Measurements from ENCODE around the gene TTC3.

Gene TTC3

DNA sequence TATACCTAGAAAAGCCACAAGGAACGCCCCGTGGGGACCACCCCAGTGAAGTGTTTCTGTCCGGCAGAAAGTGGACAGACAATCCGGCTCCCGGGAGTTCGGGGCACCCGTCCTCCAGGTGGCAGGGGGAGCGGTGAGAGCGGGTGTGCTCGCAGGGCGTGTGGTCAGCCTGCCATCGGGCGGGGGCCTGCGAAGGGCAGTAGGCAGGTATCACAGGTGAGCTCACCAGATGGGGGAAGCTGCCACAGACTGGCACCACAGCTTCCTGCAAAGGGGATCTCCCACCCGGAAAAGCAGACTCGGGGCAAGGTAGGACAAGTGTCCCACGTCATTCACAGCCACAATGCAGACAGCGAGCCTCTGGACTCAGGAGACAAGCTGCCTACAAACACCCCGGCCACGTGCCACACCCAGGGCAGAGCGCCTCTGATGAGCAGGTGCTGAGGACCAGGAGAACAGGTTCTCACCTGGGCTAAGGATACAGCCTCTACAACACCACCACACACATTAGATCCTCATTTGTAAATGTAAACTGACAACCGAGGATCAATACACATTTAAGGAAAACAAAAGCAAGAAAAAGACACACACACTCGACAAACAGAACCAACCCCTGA lies 157.7 kb downstream of the TTC3 start:
- no peak for DNase-seq

DNA sequence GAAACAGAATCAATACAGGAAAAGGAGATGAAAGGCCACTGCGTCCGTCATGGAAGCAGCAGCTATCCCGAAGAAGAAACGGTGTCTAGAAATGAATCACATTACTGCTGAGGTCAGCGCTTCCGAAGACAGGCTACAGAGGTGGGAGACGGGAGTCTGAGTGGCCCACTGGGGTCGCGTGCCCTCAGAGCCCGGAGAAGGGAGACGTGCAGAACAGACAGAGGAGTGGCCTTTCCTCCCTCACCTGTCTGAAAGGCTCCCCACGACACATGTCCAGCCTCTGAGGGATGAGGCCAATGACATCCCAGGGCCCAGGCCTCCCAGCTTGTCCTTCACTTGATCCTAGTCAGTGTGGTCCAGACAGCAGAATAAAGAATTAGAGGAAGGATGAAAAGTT lies 158.2 kb downstream of the TTC3 start:
- DNase-seq = no peak

DNA sequence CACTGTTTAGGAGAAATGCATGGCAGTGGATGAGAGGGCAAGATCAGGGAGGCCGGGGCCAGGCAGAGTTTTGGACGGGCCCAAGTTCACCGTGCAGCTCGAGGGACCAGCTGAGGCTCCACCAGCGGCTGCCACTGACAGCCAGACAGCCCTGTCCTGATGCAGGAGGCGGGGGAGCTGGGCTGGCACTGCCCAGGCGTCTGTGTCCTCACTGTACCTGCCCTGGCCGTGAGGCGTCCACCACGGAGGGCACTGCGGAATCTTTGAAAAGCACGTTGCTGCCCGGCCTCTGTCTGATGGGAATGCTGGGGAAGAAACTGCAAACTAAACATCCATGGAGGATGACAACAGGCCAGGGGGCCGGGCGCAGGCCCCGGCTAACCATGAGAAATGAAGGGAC lies 158.6 kb downstream of the TTC3 start:
- no peak for DNase-seq

DNA sequence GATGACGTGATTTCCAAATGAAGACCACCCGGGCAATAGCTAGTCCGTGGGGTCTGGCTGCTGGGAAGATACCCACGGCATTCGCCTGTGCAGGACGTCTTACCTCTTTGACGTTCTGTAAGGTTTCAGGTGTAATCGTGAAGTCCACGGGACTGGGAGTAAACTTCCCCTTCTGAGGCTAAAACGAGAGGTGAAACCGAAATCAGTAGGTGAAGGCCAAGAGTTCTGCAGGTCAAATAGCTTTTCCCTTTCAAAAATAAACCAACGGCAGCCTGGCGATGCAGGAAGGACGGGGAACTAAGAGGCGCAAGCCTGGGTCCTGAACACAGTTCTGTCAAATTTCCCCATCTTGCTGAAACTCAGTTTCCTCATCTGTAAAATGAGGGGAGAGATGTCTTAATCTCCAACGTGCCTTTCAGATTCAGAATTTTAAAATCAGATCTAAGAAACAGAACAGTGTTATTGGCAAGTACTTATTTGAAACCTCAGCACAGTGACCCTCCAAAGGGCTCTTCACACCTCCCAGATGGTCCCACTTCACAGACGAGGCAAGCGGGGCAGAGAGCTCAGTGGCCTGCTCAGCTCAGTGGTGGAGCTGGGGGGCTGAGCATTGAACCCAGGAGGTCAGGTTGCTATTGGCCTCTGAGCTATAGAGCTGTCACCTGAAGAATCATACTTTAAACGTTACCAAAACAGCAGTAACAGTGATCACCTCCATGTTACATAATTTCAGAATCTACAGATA lies 159.4 kb downstream of the TTC3 start:
- no peak for DNase-seq

DNA sequence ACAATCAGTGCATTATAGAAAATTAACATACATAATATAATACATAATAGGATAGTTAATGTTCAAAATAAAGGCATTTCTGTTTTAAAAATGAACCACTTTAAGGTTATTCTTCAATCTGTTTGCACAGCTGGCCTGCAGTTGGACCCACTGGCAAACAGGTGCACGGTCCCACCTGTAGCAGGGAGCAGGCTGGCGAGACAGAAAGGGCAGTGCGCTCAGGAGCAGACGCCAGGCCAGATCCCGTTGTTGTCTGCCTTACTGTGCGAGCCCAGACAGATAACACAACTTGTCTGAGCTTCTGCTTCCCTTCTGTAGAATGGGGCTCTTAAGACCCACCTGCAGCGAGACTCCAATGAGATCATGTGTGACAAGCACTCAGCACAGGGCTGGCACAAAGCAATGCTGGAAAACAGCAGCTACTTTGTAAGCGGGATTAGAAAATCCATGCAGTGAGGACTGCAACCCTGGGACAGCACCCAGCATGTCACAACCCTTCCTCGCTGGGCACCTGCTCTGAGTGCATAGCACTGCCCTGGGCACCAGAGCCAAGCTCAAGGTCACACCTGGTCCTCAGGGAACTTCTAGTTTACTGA lies 160.6 kb downstream of the TTC3 start:
- DNase-seq = no peak

DNA sequence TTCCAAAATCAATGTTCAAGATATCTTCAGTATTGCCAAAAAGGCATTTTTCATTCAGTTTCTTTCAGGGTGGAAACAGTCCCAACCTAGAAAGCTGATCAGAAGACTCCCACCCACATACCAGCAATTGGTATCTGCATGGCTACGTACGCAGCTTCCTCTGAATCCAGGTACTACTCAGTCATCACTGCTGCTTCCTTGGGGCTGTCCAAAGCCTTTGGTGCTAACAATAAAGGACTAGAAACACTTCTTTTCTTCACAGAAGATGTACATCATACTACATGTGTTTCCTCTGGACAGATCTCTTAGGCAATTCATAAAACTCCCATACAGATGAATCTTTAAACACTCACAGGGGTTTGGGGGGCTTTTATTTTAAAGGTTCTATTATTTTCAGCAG lies 164.3 kb downstream of the TTC3 start:
- DNase-seq = no peak

DNA sequence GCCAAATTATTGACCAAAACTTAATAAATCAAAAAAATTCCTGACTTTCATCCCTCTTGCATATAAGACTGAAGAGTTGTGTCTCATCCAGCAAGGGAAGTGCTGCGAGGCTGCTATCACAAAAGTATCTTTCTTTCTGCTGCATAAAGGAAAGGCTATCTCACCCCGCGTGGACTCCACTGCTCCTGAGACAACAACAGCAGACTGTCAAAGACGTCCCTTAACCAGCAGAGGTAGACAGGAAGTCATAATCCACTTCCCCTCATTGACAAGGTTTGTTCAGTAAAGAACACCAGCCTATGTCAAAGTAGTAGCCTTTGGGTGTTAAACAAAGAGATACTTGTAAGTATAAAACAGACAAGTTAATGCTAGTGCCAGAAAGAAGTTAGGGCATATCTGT lies 164.7 kb downstream of the TTC3 start:
- DNase-seq = no peak

DNA sequence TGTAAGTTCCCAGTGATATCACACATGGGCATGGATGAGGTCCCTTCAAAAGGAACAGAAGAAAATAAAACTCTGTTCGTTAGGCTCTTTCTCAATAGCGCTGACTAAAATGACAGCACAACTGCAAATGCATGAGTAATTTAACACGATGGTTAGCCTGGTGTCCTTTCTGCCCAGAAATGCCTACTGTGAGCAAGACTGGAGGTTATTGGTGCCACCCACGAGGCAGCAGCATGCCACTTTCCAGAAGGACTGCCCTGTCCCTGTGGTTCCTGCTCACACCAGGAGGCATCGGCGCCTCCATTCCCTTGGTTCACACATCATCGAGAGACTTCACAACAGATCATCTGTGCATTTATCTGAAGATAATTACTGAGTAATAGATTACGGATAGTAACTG lies 167.9 kb downstream of the TTC3 start:
- DNase-seq = no peak

DNA sequence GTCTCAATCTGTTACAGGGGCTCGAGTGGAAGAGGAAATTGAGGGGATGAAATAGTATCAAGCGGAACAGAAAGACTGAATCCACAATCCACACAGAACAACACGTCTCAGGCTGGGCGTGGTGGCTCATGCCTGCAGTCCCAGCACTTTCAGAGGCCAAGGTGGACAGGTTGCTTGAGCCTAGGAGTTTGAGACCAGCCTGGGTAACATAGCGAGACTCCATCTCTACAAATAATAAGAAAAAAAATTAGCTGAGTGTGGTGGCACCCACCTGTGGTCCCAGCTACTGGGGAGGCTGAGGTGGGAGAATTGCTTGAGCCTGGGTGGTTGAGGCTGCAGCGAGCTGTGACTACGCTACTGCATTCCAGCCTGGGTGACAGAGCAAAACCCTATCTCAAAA lies 168.4 kb downstream of the TTC3 start:
- no peak for DNase-seq

DNA sequence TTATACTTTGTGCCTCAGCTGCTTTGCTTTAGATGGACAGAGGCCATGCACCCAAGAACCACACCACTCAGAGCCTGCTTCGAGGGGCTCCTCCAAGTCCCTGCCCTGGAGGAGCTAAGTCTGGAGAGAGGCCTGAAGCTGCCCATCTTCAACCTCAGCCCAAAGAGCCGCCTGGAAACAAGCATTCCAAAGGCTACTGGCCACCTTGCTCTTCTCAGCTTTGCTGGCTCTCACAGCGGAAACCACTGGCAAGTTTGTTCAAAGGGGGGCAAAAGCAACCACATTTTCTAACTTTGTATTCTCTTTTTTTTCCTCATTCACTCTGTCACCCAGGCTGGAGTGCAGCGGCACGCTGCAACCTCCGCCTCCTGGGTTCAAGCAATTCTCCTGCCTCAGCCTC lies 170.9 kb downstream of the TTC3 start:
- DNase-seq = no peak

DNA sequence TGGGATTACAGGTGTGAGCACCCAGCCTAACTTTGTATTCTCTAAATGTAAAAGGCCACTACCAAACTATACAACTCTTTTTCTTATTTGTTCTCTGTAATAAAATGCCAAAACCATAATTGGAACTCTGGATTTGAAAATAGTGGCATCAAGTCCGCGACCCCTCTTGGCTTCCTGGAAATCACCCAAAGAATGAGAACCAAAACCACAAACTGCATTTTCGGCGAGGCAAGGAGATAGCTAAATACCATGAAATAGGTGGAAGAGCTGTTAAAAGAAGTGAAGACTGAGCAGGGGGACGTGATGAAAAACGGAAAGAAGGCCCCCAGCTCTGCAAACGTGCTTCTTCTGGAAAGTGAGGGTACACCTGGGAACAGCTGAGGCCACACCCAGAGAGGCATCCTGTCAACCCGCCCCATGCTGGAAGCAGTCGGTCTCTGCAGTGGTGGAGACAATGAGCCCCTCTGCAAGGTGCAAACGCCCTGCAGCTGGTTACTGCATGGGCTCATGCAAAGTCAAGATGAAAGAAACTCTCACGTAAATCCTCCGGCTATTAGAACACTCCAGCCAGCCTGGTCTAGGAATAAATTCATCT lies 171.5 kb downstream of the TTC3 start:
- DNase-seq = no peak

DNA sequence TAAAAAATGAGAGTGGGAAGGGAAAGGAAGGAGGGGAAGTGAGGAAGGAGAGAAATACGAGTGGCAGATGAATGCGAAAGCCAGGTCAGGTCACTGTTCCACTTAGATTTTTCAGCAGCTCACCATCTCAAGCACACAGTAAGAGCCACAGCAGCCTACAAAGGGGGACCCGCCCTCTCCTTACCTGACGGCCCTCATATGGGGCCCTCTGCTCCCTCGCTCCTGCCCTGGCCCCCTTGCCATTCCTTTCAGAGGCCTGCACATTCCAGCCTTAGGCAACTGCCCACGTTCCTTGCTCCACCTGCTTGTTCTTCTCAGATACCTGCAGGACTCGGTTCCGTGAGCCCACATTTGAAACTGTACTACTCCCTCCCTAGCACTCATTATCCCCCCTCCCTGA lies 172.1 kb downstream of the TTC3 start:
- no peak for DNase-seq

DNA sequence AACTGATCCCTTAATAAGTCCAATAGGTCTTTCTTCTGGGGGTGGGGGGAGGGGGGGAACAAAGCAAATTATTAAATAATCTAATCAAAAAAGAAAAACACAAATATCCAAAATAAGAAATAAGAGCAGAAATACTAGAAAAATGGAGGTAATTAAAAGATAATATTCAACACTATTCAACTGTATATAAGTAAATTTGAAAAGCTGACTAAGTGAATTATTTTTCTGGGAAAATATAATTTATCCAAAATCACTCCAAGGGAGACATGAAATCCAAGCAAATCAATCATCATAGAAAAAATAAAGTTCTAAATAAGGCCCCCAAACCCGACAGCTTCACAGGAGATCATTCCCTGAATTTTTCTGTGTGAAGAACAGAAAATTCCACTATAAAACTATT lies 175.2 kb downstream of the TTC3 start:
- no peak for DNase-seq

DNA sequence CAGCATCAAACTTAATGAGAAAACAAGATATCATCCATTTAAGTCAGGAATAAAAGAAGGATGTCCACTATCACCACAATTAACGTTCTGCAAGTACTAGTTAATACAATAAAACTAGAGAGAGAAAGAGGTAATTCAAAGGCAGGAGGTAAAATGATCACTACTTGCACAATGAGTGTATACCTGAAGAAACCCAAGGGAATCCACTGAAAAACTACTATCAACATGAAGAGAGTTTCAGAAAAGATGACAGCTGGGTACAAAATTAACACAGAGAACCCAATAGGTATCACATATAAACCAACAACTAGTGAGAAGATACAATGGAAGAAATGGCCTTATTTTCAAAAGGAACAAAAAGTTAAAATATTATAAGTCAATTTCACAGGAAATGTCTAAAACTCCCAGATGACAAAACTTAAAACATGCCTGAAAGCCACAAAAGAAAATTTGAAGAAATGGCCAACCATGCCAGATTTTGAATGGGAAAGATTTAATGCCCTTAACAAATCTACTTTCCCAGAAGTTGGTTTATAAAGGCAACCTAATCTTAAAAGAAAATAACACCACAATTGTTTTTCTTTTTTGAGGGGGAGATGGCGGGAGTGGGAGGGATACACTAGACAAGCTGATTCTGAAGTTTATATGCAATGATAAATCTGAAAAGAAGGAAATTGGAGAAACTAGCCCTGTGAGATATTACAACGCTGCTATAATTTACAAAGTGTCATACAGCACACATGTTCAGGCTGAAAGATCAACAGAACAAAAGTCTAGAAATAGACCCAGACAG lies 176.3 kb downstream of the TTC3 start:
- no peak for DNase-seq

DNA sequence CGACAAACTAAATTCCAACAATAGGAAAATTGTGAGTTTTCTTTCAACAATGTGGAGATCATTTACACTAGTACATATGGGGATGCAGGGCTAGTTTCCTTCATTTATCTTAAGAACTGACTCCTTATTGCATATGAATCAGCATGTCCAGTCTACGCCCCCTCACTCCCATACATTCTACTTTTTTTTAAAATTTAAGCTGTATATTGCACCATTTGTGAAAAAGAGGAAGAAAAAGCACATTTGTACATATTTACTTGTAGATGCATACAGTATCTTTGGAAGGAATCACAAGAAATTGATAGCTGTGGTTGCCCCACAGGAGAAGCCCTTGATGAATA lies 178.2 kb downstream of the TTC3 start:
- no peak for DNase-seq

Data from GDM1 (cell line).